ENCODE data around the gene NIF3L1. TPM values are rescaled to one million over a fixed set of nuclear protein-coding genes. Genes with fewer than 3 reads are reported as not detected.

The NIF3L1 gene
- total and polyA plus RNA-seq, 2 of the 8 experiments (the other 6 are each of a cell fraction or from before 2014, with no cell fraction given) = 63.4 to 126 TPM

DNA sequence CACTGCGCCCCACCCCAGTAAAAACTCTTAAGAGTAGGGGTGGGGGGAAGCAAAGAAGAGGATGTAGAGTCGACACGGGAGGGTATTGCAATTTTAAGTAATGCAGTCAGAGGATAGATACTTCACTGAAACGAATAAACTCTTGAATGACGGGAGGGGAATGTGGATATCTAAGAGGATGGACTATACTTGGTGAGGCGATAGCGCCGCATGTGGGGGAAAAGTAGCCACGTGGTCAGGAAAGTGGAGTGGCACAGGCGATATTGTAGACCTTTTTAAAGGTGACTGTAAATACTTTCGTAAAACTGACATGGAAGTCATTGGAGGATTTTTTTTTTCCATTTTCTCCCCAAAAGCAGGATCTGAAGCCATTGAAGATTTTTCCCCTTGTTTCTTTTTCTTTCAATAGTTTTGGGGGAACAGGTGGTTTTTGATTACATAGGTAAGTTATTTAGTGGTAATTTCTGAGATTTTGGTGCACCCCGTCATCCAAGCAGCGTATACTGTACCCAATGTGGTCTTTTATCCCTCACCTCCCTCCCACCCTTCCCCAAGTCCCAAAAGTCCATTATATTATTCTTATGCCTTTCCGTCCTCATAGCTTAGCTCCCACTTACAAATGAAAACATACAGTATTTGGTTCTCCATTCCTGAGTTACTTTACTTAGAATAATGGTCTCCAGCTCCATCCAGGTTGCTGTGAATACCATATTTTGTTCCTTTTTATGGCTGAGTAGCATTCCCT lies 38.5 kb upstream of the NIF3L1 start:
- Histone ChIP-seq H3K27ac (ENCODE audit: low read depth, low read length) (no peak overlapping the region), H3K79me2 (ENCODE audit: control insufficient read depth in 1 of 2, insufficient read depth in 2 of 2, low read length in 2 of 2) (no peaks in the 10 kb centered on the region), H3K23me2 (ENCODE audit: low read depth, low read length) (no peaks in the 10 kb centered on the region), H3K14ac (ENCODE audit: insufficient read length) (no peak overlapping the region), H3K36me3 (ENCODE audit: control insufficient read depth in 2 of 4, insufficient read depth in 4 of 4, low read length in 3 of 4) (peaks cover 17 to 48% (median 31%) of the 10 kb centered on the region in 4 experiments), H2BK12ac (ENCODE audit: low read depth, low read length) (no peak overlapping the region), H3K27me3 (replicated peaks in 1 of 4; ENCODE audit: control insufficient read depth in 3 of 4, extremely low read depth in 1 of 4, insufficient read depth in 3 of 4, low read length in 3 of 4) (no peaks in the 10 kb centered on the region), H3K4ac (replicated peaks; ENCODE audit: insufficient read length, low read depth, low read length) (no peak overlapping the region), H2BK15ac (ENCODE audit: low read length) (no peak overlapping the region), H3K79me1 (ENCODE audit: low read depth, low read length) (no peaks in the 10 kb centered on the region), H4K8ac (ENCODE audit: extremely low read depth, insufficient read depth, low read length) (no peak overlapping the region), H4K91ac (replicated peaks; ENCODE audit: insufficient read length, low read length) (no peak overlapping the region), H2BK5ac (ENCODE audit: low read depth, low read length) (no peak overlapping the region), H3K4me3 (ENCODE audit: extremely low read depth in 1 of 4, insufficient read depth in 2 of 4, low read depth in 3 of 4, low read length in 4 of 4) (no peak overlapping the region), H3K9ac (replicated peaks in 1 of 4; ENCODE audit: extremely low read depth in 1 of 4, low read depth in 3 of 4, low read length in 3 of 4) (no peak overlapping the region), H4K20me1 (replicated peaks in 1 of 2; ENCODE audit: control insufficient read depth in 1 of 2, insufficient read depth in 2 of 2, low read length in 2 of 2) (peaks cover 2% of the 10 kb centered on the region in 2 experiments), H2BK120ac (replicated peaks; ENCODE audit: low read depth, low read length) (no peak overlapping the region), H2AK5ac (ENCODE audit: low read depth, low read length) (no peak overlapping the region), H4K5ac (ENCODE audit: insufficient read length, low read depth, low read length) (no peak overlapping the region), H3K4me2 (ENCODE audit: insufficient read depth in 1 of 2, low read depth in 2 of 2, low read length in 2 of 2) (no peak overlapping the region), H3K4me1 (replicated peaks in 1 of 4; ENCODE audit: control insufficient read depth in 3 of 4, insufficient read depth in 4 of 4, low read length in 3 of 4) (no peaks in the 10 kb centered on the region), H2AFZ (ENCODE audit: low read length) (no peak overlapping the region), H3K56ac (replicated peaks; ENCODE audit: insufficient read length, low read depth, low read length) (no peak overlapping the region), H3K23ac (ENCODE audit: insufficient read length) (no peak overlapping the region), H3K9me3 (ENCODE audit: insufficient read depth in 2 of 2, low read depth in 1 of 2, low read length in 1 of 2) (no peaks in the 10 kb centered on the region), H2BK20ac (ENCODE audit: low read length) (no peak overlapping the region), H3K18ac (ENCODE audit: extremely low read depth, low read length) (no peak overlapping the region)
- no peak for FAIRE-seq
- ChIA-PET POLR2A (ENCODE audit: partially characterized antibody) (interaction anchor here (1.4 to 3.2 kb wide), 4 partner anchors 14 to 34 kb away, joined by 6 to 14 read pairs (median 7); partner anchors contain the start of gene CLK1), CTCF (ENCODE audit: partially characterized antibody) (interaction anchor here (1.9 kb wide), 1 partner anchor 22 kb away, joined by 7 read pairs; no protein-coding TSS in a partner anchor)
- TF ChIP-seq RAD21 (IDR thresholded peaks at IDR 0.05 in 1 of 2, conservative IDR thresholded peaks at IDR 0.05 in 1 of 2; ENCODE audit: low read depth in 2 of 2, low read length in 2 of 2) (peak in 1 of 2 experiments; percentile 10; a peak in 2 of 4 replicates), KDM1A (IDR thresholded peaks at IDR 0.05; ENCODE audit: borderline replicate concordance, low read length) (no peak)
- 93% methylated on average over 14 of the region's 14 CpGs; no CpG with 5 or more reads in 1 of the 2 experiments for WGBS, 2 experiments (ENCODE audit: extremely low coverage in 1 of 2, insufficient coverage in 1 of 2, insufficient read length in 1 of 2, insufficient replicate concordance in 2 of 2, low coverage in 1 of 2, low lambda C conversion rate in 2 of 2, missing lambda C conversion rate in 1 of 2)
- DNase-seq (ENCODE audit: low read depth in 1 of 2, low spot score in 2 of 2) = no peak
